Caco-2 (cell line): ENCODE measurements around the gene HDAC9. TPM values are rescaled to one million over a fixed set of nuclear protein-coding genes. Genes with fewer than 3 reads are reported as not detected.
A peak's percentile ranks its signal among the peaks of the same experiment; 100 is the strongest.

Experiments used
- BruUV-seq: library from RNA; stranded (reverse); fragments of 400-500 nt; replicated peaks from 2 replicates; lab custom pipeline; 2021; lab: Mats Ljungman, UMichigan
- CTCF ChIA-PET: fragments of 300-600 bp; sonication (Branson Sonifier 250); formaldehyde crosslinking; loops from one replicate; lab custom pipeline; 2022; ENCODE audit warnings: antibody characterized with exemption; lab: Charles Lee
- POLR2A ChIA-PET: fragments of 300-600 bp; sonication (Branson Sonifier 250); formaldehyde crosslinking; loops from one replicate; lab custom pipeline; 2022; ENCODE audit warnings: antibody characterized with exemption; lab: Charles Lee
- DNase-seq, 2 experiments: peaks; one replicate each; pipeline versions ENCODE4 v3.0.0 to v3.0.0-alpha.2; 2020 to 2022
- H3K27me3 ChIP-seq: replicated peaks from 2 replicates; pipeline ENCODE4 v1.6.0; 2011; ENCODE audit warnings: low read length; ENCODE audit not compliant: control insufficient read depth, insufficient read depth
- H3K36me3 ChIP-seq: 2 replicates; pipeline ENCODE4 v1.5.1; 2011; ENCODE audit warnings: low read length; ENCODE audit not compliant: control insufficient read depth, insufficient read depth
- H3K4me1 ChIP-seq: fragments of 250-450 bp; sonication (Bioruptor Pico); 2 replicates; pipeline ENCODE4 v1.5.1; 2020; ENCODE audit warnings: mild to moderate bottlenecking
- H3K4me3 ChIP-seq: 2 replicates; pipeline ENCODE4 v1.5.1; 2011; ENCODE audit warnings: low read depth, mild to moderate bottlenecking, control low read depth, low read length
- H3K9me3 ChIP-seq: fragments of 250-450 bp; sonication (Bioruptor Pico); 2 replicates; pipeline ENCODE4 v1.5.1; 2020; ENCODE audit warnings: mild to moderate bottlenecking, moderate library complexity
- H3K27ac Mint-ChIP-seq: one replicate; pipeline ENCODE4 v1.8.0; 2022; ENCODE audit warnings: mixed read lengths; ENCODE audit not compliant: unreplicated experiment
- H3K27me3 Mint-ChIP-seq: one replicate; pipeline ENCODE4 v1.8.0; 2022; ENCODE audit warnings: mixed read lengths; ENCODE audit not compliant: insufficient read depth, unreplicated experiment
- H3K36me3 Mint-ChIP-seq: one replicate; pipeline ENCODE4 v1.8.0; 2022; ENCODE audit warnings: mild to moderate bottlenecking, mixed read lengths; ENCODE audit not compliant: insufficient read depth, unreplicated experiment
- H3K4me1 Mint-ChIP-seq: one replicate; pipeline ENCODE4 v1.8.0; 2022; ENCODE audit warnings: low read depth, mixed read lengths; ENCODE audit not compliant: unreplicated experiment
- H3K4me3 Mint-ChIP-seq: one replicate; pipeline ENCODE4 v1.8.0; 2022; ENCODE audit warnings: mild to moderate bottlenecking, moderate library complexity, mixed read lengths; ENCODE audit not compliant: unreplicated experiment
- H3K9me3 Mint-ChIP-seq: one replicate; pipeline ENCODE4 v1.8.0; 2022; ENCODE audit warnings: mixed read lengths; ENCODE audit not compliant: unreplicated experiment
- CTCF ChIP-seq, 2 experiments: fragments of 200-600 bp in 1 of 2; IDR thresholded peaks; 1 replicate in 1 of 2; 2 replicates in 1 of 2; pipeline versions ENCODE4 v1.5.1 to v1.8.0; 2011 to 2022; ENCODE audit warnings: antibody characterized with exemption in 1 of 2, control low read depth in 1 of 2, inconsistent platforms in 1 of 2, low read depth in 1 of 2, low read length in 1 of 2, mild to moderate bottlenecking in 1 of 2, moderate library complexity in 1 of 2; ENCODE audit not compliant: insufficient read depth in 1 of 2, severe bottlenecking in 1 of 2, unreplicated experiment in 1 of 2
- intact Hi-C: fragments of 100-400 bp; cut with micrococcal nuclease; formaldehyde crosslinking; loops from one replicate; pipeline ENCODE4 v1.10.0; 2022; ENCODE audit not compliant: unreplicated experiment
- total RNA-seq: library from RNA; stranded (reverse); gene quantifications from 2 replicates; pipeline ENCODE4 v1.2.3, GENCODE V29; 2022

The HDAC9 gene
- total RNA-seq, 1 experiment from 2014 or later: 0.27 TPM

GRCh38 chr7:18698258-18698734, 202.7 kb downstream of the HDAC9 start:
- H3K27me3 ChIP-seq: no peaks in the 10 kb centered on the region
- CTCF ChIA-PET: no interaction called here
- Mint-ChIP-seq H3K36me3 (no peaks in the 10 kb centered on the region), H3K27ac (no peak overlapping the region), H3K4me1 (no peaks in the 10 kb centered on the region), H3K4me3 (no peak overlapping the region), H3K9me3 (no peaks in the 10 kb centered on the region), H3K27me3 (no peaks in the 10 kb centered on the region)
- H3K36me3 ChIP-seq: no peaks in the 10 kb centered on the region
- no peaks in the 10 kb centered on the region for H3K4me1 ChIP-seq
- H3K9me3 ChIP-seq: no peaks in the 10 kb centered on the region
- no TSS peak for BruUV-seq
- no peak for DNase-seq
- TF ChIP-seq CTCF (IDR thresholded peaks at IDR 0.05; ENCODE audit: insufficient read depth in 1 of 2, low read depth in 1 of 2, low read length in 1 of 2, severe bottlenecking in 1 of 2, unreplicated experiment in 1 of 2): no peak
- no peak overlapping the region for H3K4me3 ChIP-seq
- POLR2A ChIA-PET: no interaction called here
- intact Hi-C loops: no loop called here

- Histone ChIP-seq H3K36me3 (no peaks in the 10 kb centered on the region), H3K27me3 (no peaks in the 10 kb centered on the region), H3K4me3 (no peak overlapping the region), H3K9me3 (no peaks in the 10 kb centered on the region), H3K4me1 (no peaks in the 10 kb centered on the region)
- CTCF ChIA-PET: no interaction called here
- H3K27me3 Mint-ChIP-seq: no peaks in the 10 kb centered on the region
- BruUV-seq: no TSS peak
- H3K4me3 Mint-ChIP-seq: no peak overlapping the region
- H3K36me3 Mint-ChIP-seq: no peaks in the 10 kb centered on the region
- DNase-seq: peak in 1 of 2 experiments; percentile 31
- H3K4me1 Mint-ChIP-seq: no peaks in the 10 kb centered on the region
- no peak overlapping the region for H3K27ac Mint-ChIP-seq
- intact Hi-C loops: no loop called here
- peak; percentile 10 to 22 for TF ChIP-seq CTCF (IDR thresholded peaks at IDR 0.05; ENCODE audit: insufficient read depth in 1 of 2, low read depth in 1 of 2, low read length in 1 of 2, severe bottlenecking in 1 of 2, unreplicated experiment in 1 of 2)
- POLR2A ChIA-PET: no interaction called here
- H3K9me3 Mint-ChIP-seq: no peaks in the 10 kb centered on the region
Observed at GRCh38 chr7:18700147-18700546, 204.6 kb downstream of the HDAC9 start.

GRCh38 chr7:18702071-18702829, 206.7 kb downstream of the HDAC9 start:
- no peak overlapping the region for H3K27ac Mint-ChIP-seq
- no TSS peak for BruUV-seq
- no peaks in the 10 kb centered on the region for H3K36me3 ChIP-seq
- no peak overlapping the region for H3K4me3 ChIP-seq
- no peak for TF ChIP-seq CTCF (IDR thresholded peaks at IDR 0.05; ENCODE audit: insufficient read depth in 1 of 2, low read depth in 1 of 2, low read length in 1 of 2, severe bottlenecking in 1 of 2, unreplicated experiment in 1 of 2)
- H3K27me3 ChIP-seq: no peaks in the 10 kb centered on the region
- H3K9me3 ChIP-seq: no peaks in the 10 kb centered on the region
- H3K4me3 Mint-ChIP-seq: no peak overlapping the region
- intact Hi-C loops: no loop called here
- ChIA-PET CTCF (no interaction called here), POLR2A (no interaction called here)
- no peak for DNase-seq
- no peaks in the 10 kb centered on the region for H3K36me3 Mint-ChIP-seq
- H3K4me1 ChIP-seq: no peaks in the 10 kb centered on the region
- H3K4me1 Mint-ChIP-seq: no peaks in the 10 kb centered on the region
- peaks cover 4% of the 10 kb centered on the region for H3K27me3 Mint-ChIP-seq
- H3K9me3 Mint-ChIP-seq: no peaks in the 10 kb centered on the region
